ENCODE results near the gene DMD. TPM values are rescaled to one million over a fixed set of nuclear protein-coding genes. Genes with fewer than 3 reads are reported as not detected.

Gene DMD
- total and polyA plus RNA-seq, 2 of the 13 experiments (the other 11 are each of a cell fraction or from before 2014, with no cell fraction given), result 17.6 to 25.9 TPM

DNA sequence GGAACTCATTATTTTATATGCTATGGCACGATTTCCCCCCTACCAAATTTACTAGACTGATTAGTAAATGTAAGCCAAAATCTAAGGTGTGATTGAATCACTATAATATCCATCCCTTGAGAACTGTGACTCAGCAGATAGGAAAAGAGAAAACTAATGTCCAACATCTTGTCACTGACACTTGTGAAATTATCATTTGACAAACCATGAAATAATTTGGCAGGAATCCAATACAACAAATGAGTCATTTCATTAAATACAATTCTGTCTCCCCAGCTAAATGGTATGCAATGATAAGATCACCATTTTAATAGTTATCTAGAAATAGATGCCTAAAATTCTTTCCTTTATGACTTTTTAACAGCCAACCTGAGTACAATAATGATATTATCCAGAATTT lies 462.3 kb downstream of the DMD start:
- Histone ChIP-seq H3K36me3 (replicated peaks in 1 of 2; ENCODE audit: control insufficient read depth in 1 of 2, insufficient read depth in 2 of 2, low read length in 2 of 2) (no peaks in the 10 kb centered on the region), H2AFZ (ENCODE audit: low read length) (no peak overlapping the region), H3K9me3 (ENCODE audit: low read length) (no peaks in the 10 kb centered on the region), H3K9ac (ENCODE audit: insufficient read depth, low read depth, low read length) (no peak overlapping the region), H3K4me2 (ENCODE audit: low read depth, low read length) (no peak overlapping the region), H3K79me2 (ENCODE audit: insufficient read depth, low read length) (no peaks in the 10 kb centered on the region), H3K4me1 (ENCODE audit: insufficient read depth, low read length) (no peaks in the 10 kb centered on the region), H3K4me3 (replicated peaks in 1 of 3; ENCODE audit: insufficient read depth in 1 of 3, low read depth in 2 of 3, low read length in 3 of 3) (no peak overlapping the region), H4K20me1 (ENCODE audit: insufficient read depth, low read length) (no peaks in the 10 kb centered on the region), H3K27ac (ENCODE audit: extremely low read length, insufficient read depth, low read length) (no peak overlapping the region), H3K27me3 (ENCODE audit: control insufficient read depth in 1 of 2, insufficient read depth in 2 of 2, low read length in 2 of 2) (no peaks in the 10 kb centered on the region)
- in situ Hi-C loops (cut with HindIII; ENCODE audit: extremely low pct_ligation_motif_present, low pct_unique_long_range_greater_than_20kb), result no loop called here
- FAIRE-seq, result no peak
- intact Hi-C loops (cut with micrococcal nuclease; ENCODE audit: unreplicated experiment), result no loop called here
- ChIA-PET CTCF (ENCODE audit: low intra/inter-chr PET ratio, low total read pairs) (no interaction called here), POLR2A (no interaction called here)
- WGBS (ENCODE audit: low lambda C conversion rate), result 0% methylated on average over 1 of the region's 1 CpG
- TF ChIP-seq, protein P1, sequence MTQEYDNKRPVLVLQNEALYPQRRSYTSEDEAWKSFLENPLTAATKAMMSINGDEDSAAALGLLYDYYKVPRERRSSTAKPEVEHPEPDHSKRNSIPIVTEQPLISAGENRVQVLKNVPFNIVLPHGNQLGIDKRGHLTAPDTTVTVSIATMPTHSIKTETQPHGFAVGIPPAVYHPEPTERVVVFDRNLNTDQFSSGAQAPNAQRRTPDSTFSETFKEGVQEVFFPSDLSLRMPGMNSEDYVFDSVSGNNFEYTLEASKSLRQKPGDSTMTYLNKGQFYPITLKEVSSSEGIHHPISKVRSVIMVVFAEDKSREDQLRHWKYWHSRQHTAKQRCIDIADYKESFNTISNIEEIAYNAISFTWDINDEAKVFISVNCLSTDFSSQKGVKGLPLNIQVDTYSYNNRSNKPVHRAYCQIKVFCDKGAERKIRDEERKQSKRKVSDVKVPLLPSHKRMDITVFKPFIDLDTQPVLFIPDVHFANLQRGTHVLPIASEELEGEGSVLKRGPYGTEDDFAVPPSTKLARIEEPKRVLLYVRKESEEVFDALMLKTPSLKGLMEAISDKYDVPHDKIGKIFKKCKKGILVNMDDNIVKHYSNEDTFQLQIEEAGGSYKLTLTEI (CRISPR knock-in tag; conservative IDR thresholded peaks at IDR 0.05), result no peak
- TF ChIP-seq ZNF367 (CRISPR knock-in tag; IDR thresholded peaks at IDR 0.05; ENCODE audit: borderline replicate concordance) (no peak), PAX8 (CRISPR knock-in tag; IDR thresholded peaks at IDR 0.05; ENCODE audit: borderline replicate concordance) (no peak), RORA (CRISPR knock-in tag; IDR thresholded peaks at IDR 0.05) (no peak), TEAD3 (CRISPR knock-in tag; optimal IDR thresholded peaks at IDR 0.05; ENCODE audit: borderline replicate concordance) (no peak), ADNP (CRISPR knock-in tag; IDR thresholded peaks at IDR 0.05) (no peak), MEIS2 (CRISPR knock-in tag; IDR thresholded peaks at IDR 0.05) (no peak), ZNF326 (CRISPR knock-in tag; IDR thresholded peaks at IDR 0.05; ENCODE audit: borderline replicate concordance) (no peak), PCBP1 (IDR thresholded peaks at IDR 0.05; ENCODE audit: borderline replicate concordance, low read depth, low read length) (no peak)
- DNase-seq (ENCODE audit: low spot score), result no peak
- ATAC-seq, result no peak
- no TSS peak for BruUV-seq (replicated peaks)

Measured in HepG2 (cell line).